Endothelial cell (in vitro differentiated cells): ENCODE measurements around the gene KRT2. TPM values are rescaled to one million over a fixed set of nuclear protein-coding genes. Genes with fewer than 3 reads are reported as not detected.

Experiments
- DNase-seq: peaks from one replicate; pipeline ENCODE4 v3.0.0; 2021; ENCODE audit warnings: low spot score
- H3K27ac Mint-ChIP-seq: one replicate; pipeline ENCODE4 v1.8.0; 2021; ENCODE audit warnings: mixed read lengths, inconsistent platforms; ENCODE audit not compliant: unreplicated experiment
- H3K27me3 Mint-ChIP-seq: one replicate; pipeline ENCODE4 v1.8.0; 2021; ENCODE audit warnings: mild to moderate bottlenecking, moderate library complexity, mixed read lengths, inconsistent platforms; ENCODE audit not compliant: unreplicated experiment
- H3K36me3 Mint-ChIP-seq: one replicate; pipeline ENCODE4 v1.8.0; 2021; ENCODE audit warnings: mild to moderate bottlenecking, low read depth, mixed read lengths, inconsistent platforms; ENCODE audit not compliant: unreplicated experiment
- H3K4me1 Mint-ChIP-seq: one replicate; pipeline ENCODE4 v1.8.0; 2021; ENCODE audit warnings: mild to moderate bottlenecking, mixed read lengths, inconsistent platforms; ENCODE audit not compliant: unreplicated experiment
- H3K4me3 Mint-ChIP-seq: one replicate; pipeline ENCODE4 v1.8.0; 2021; ENCODE audit warnings: mild to moderate bottlenecking, mixed read lengths, inconsistent platforms; ENCODE audit not compliant: unreplicated experiment
- H3K9me3 Mint-ChIP-seq: one replicate; pipeline ENCODE4 v1.8.0; 2021; ENCODE audit warnings: mixed read lengths, inconsistent platforms; ENCODE audit not compliant: unreplicated experiment
- CTCF ChIP-seq: fragments of 200-600 bp; sonication (generic); IDR thresholded peaks from one replicate; pipeline ENCODE4 v1.5.0; 2021; ENCODE audit warnings: antibody characterized with exemption; ENCODE audit not compliant: unreplicated experiment
- total RNA-seq: library from RNA; stranded (reverse); fragmentation: NEBNext Ultra II Directional; extraction: Animal tissue kit (Norgen Biotek cat#: 25700); gene quantifications from one replicate; pipeline ENCODE4 v1.2.1, GENCODE V29; 2021; ENCODE audit not compliant: unreplicated experiment

Gene KRT2
- total RNA-seq, 1 donor from 2014 or later, result not detected

- peaks cover 4% of the 10 kb centered on the region for H3K27me3 Mint-ChIP-seq
- H3K4me3 Mint-ChIP-seq, result no peak overlapping the region
- no peaks in the 10 kb centered on the region for H3K9me3 Mint-ChIP-seq
- no peak for TF ChIP-seq CTCF
- no peak for DNase-seq
- peaks cover 5% of the 10 kb centered on the region for H3K4me1 Mint-ChIP-seq
- H3K36me3 Mint-ChIP-seq, result no peaks in the 10 kb centered on the region
- H3K27ac Mint-ChIP-seq, result no peak overlapping the region
Observed at GRCh38 chr12:52632656-52633055, 19.4 kb downstream of the KRT2 start.

- no peak for TF ChIP-seq CTCF
- DNase-seq, result no peak
Observed at GRCh38 chr12:52631676-52632459, 20.1 kb downstream of the KRT2 start.

GRCh38 chr12:52631264-52631663 lies 20.7 kb downstream of the KRT2 start:
- no peak overlapping the region for H3K4me3 Mint-ChIP-seq
- peaks cover 4% of the 10 kb centered on the region for H3K27me3 Mint-ChIP-seq
- H3K27ac Mint-ChIP-seq, result no peak overlapping the region
- H3K36me3 Mint-ChIP-seq, result no peaks in the 10 kb centered on the region
- no peak for TF ChIP-seq CTCF
- no peaks in the 10 kb centered on the region for H3K9me3 Mint-ChIP-seq
- peaks cover 13% of the 10 kb centered on the region for H3K4me1 Mint-ChIP-seq
- no peak for DNase-seq

More at GRCh38 chr12:52631676-52632459, 20.1 kb downstream of the KRT2 start:
- no peak overlapping the region for H3K27ac Mint-ChIP-seq
- peaks cover 13% of the 10 kb centered on the region for H3K4me1 Mint-ChIP-seq
- H3K27me3 Mint-ChIP-seq, result peaks cover 4% of the 10 kb centered on the region
- H3K4me3 Mint-ChIP-seq, result no peak overlapping the region
- no peaks in the 10 kb centered on the region for H3K36me3 Mint-ChIP-seq
- H3K9me3 Mint-ChIP-seq, result no peaks in the 10 kb centered on the region

- Mint-ChIP-seq H3K9me3 (no peaks in the 10 kb centered on the region), H3K27me3 (peaks cover 4% of the 10 kb centered on the region), H3K4me3 (no peak overlapping the region), H3K4me1 (peaks cover 13% of the 10 kb centered on the region), H3K27ac (no peak overlapping the region), H3K36me3 (no peaks in the 10 kb centered on the region)
- no peak for TF ChIP-seq CTCF
- no peak for DNase-seq
Observed at GRCh38 chr12:52630599-52631200, 21.3 kb downstream of the KRT2 start.

- Mint-ChIP-seq H3K4me3 (no peak overlapping the region), H3K4me1 (peaks cover 13% of the 10 kb centered on the region), H3K27me3 (peaks cover 2% of the 10 kb centered on the region), H3K9me3 (no peaks in the 10 kb centered on the region), H3K27ac (no peak overlapping the region), H3K36me3 (no peaks in the 10 kb centered on the region)
- no peak for TF ChIP-seq CTCF
- DNase-seq, result no peak
Observed at GRCh38 chr12:52630008-52630500, 22.0 kb downstream of the KRT2 start.
